Measurements from ENCODE around the gene TPRN. TPM values are rescaled to one million over a fixed set of nuclear protein-coding genes. Genes with fewer than 3 reads are reported as not detected.

TPRN gene
- total and polyA plus RNA-seq, 9 of the 15 experiments (the other 6 are each of a cell fraction or from before 2014, with no cell fraction given) = 0.31 to 31.9 (median 4.4) TPM

DNA sequence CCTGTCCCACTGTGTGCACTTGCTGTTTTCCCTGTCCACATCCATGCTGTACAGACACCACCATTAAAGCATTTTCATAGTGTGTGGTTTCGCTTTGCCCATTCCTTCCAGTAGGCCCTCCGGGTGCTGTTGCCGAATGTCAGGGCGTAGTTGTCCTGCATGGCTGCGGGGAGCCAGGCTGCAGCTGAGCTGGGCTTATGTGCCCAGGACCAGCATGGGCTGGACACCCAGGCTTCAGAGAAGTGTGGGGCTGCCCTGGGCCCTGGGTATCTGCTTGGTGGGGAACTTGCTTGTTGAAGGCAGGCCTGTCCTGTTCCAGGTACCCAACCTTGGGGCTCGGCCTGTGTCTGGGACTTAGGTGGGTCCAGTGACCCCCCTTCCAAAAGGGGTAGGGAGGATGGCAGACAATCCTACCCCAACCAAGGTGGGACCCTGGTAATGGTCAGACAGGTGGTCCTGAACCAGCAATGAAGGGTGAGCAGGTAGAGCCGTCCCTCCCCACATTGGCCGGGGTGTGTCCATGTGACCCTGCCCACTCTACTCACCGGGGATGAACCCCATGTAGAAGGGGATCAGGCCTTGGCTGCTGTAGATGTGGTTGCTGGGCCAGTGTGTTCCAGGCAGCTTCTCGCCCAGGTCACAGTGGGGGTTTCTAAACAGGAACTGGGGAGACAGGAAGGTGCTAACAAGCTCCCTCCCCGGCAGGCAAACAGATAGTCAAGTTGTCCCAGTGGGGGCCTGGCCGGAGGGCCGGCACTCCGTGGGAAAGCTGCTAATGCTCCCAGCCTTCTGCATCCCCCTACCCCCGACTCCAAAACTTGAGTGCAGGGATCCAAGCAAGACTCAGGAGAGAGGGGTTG, 43.3 kb upstream of the TPRN start (continued):
- TF ChIP-seq, protein P1, sequence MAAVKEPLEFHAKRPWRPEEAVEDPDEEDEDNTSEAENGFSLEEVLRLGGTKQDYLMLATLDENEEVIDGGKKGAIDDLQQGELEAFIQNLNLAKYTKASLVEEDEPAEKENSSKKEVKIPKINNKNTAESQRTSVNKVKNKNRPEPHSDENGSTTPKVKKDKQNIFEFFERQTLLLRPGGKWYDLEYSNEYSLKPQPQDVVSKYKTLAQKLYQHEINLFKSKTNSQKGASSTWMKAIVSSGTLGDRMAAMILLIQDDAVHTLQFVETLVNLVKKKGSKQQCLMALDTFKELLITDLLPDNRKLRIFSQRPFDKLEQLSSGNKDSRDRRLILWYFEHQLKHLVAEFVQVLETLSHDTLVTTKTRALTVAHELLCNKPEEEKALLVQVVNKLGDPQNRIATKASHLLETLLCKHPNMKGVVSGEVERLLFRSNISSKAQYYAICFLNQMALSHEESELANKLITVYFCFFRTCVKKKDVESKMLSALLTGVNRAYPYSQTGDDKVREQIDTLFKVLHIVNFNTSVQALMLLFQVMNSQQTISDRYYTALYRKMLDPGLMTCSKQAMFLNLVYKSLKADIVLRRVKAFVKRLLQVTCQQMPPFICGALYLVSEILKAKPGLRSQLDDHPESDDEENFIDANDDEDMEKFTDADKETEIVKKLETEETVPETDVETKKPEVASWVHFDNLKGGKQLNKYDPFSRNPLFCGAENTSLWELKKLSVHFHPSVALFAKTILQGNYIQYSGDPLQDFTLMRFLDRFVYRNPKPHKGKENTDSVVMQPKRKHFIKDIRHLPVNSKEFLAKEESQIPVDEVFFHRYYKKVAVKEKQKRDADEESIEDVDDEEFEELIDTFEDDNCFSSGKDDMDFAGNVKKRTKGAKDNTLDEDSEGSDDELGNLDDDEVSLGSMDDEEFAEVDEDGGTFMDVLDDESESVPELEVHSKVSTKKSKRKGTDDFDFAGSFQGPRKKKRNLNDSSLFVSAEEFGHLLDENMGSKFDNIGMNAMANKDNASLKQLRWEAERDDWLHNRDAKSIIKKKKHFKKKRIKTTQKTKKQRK (IDR thresholded peaks at IDR 0.05; ENCODE audit: borderline replicate concordance, low read depth, low read length) = no peak
- TF ChIP-seq PYGO2 (tag; IDR thresholded peaks at IDR 0.05) (no peak), TCF7 (IDR thresholded peaks at IDR 0.05; ENCODE audit: borderline replicate concordance) (no peak), KLF1 (tag; IDR thresholded peaks at IDR 0.05) (no peak), ARHGAP35 (IDR thresholded peaks at IDR 0.05; ENCODE audit: partially characterized antibody) (no peak), ZNF561 (CRISPR knock-in tag; conservative IDR thresholded peaks at IDR 0.05) (0 out of 2 replicates have a peak, but pooled peaks have one; percentile 10), ZNF23 (CRISPR knock-in tag; IDR thresholded peaks at IDR 0.05) (no peak), ZNF551 (CRISPR knock-in tag; IDR thresholded peaks at IDR 0.05) (0 out of 2 replicates have a peak, but pooled peaks have one; percentile 63), STAG1 (CRISPR knock-in tag; IDR thresholded peaks at IDR 0.05; ENCODE audit: borderline replicate concordance) (no peak), ZNF232 (CRISPR knock-in tag; IDR thresholded peaks at IDR 0.05) (no peak), HMGN3 (IDR thresholded peaks at IDR 0.05; ENCODE audit: borderline replicate concordance, extremely low read depth, insufficient read length, low read depth, low read length) (no peak), RBM34 (IDR thresholded peaks at IDR 0.05; ENCODE audit: borderline replicate concordance, insufficient read depth, low read length) (no peak), FUS (optimal IDR thresholded peaks at IDR 0.05; ENCODE audit: low read depth, low read length) (no peak), CXXC5 (CRISPR knock-in tag; IDR thresholded peaks at IDR 0.05) (no peak), POLR2AphosphoS5 (IDR thresholded peaks at IDR 0.05; ENCODE audit: control insufficient read depth, insufficient read depth, low read depth, low read length) (peak; percentile 66; the same call in 1 of the 2 replicates)
- TF ChIP-seq, protein P2, sequence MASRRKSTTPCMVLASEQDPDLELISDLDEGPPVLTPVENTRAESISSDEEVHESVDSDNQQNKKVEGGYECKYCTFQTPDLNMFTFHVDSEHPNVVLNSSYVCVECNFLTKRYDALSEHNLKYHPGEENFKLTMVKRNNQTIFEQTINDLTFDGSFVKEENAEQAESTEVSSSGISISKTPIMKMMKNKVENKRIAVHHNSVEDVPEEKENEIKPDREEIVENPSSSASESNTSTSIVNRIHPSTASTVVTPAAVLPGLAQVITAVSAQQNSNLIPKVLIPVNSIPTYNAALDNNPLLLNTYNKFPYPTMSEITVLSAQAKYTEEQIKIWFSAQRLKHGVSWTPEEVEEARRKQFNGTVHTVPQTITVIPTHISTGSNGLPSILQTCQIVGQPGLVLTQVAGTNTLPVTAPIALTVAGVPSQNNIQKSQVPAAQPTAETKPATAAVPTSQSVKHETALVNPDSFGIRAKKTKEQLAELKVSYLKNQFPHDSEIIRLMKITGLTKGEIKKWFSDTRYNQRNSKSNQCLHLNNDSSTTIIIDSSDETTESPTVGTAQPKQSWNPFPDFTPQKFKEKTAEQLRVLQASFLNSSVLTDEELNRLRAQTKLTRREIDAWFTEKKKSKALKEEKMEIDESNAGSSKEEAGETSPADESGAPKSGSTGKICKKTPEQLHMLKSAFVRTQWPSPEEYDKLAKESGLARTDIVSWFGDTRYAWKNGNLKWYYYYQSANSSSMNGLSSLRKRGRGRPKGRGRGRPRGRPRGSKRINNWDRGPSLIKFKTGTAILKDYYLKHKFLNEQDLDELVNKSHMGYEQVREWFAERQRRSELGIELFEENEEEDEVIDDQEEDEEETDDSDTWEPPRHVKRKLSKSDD (conservative IDR thresholded peaks at IDR 0.05; ENCODE audit: low read length) = no peak
- TF ChIP-seq, protein P3, sequence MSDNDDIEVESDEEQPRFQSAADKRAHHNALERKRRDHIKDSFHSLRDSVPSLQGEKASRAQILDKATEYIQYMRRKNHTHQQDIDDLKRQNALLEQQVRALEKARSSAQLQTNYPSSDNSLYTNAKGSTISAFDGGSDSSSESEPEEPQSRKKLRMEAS (CRISPR knock-in tag; IDR thresholded peaks at IDR 0.05) = 0 out of 2 replicates have a peak, but pooled peaks have one; percentile 27
- TF ChIP-seq, protein P4, sequence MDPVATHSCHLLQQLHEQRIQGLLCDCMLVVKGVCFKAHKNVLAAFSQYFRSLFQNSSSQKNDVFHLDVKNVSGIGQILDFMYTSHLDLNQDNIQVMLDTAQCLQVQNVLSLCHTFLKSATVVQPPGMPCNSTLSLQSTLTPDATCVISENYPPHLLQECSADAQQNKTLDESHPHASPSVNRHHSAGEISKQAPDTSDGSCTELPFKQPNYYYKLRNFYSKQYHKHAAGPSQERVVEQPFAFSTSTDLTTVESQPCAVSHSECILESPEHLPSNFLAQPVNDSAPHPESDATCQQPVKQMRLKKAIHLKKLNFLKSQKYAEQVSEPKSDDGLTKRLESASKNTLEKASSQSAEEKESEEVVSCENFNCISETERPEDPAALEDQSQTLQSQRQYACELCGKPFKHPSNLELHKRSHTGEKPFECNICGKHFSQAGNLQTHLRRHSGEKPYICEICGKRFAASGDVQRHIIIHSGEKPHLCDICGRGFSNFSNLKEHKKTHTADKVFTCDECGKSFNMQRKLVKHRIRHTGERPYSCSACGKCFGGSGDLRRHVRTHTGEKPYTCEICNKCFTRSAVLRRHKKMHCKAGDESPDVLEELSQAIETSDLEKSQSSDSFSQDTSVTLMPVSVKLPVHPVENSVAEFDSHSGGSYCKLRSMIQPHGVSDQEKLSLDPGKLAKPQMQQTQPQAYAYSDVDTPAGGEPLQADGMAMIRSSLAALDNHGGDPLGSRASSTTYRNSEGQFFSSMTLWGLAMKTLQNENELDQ (CRISPR knock-in tag; IDR thresholded peaks at IDR 0.05; ENCODE audit: borderline replicate concordance) = no peak
